Omental fat pad (tissue), 4 donors: ENCODE results near the gene NINJ1. TPM values are rescaled to one million over a fixed set of nuclear protein-coding genes. Genes with fewer than 3 reads are reported as not detected.

Source experiments
- ATAC-seq: fragments of 150-250 bp; one replicate; pipeline ENCODE4 v1.9.1; 2016; ENCODE audit warnings: mild to moderate bottlenecking, moderate library complexity; ENCODE audit not compliant: low FRiP score
- DNase-seq: peaks from one replicate; pipeline ENCODE4 v3.0.0-alpha.2; 2019; ENCODE audit warnings: low spot score
- CTCF ChIP-seq, 3 donors: fragments of 450-650 bp; IDR thresholded peaks; one replicate each; pipeline ENCODE4 v1.5.1; 2016 to 2017; ENCODE audit warnings: antibody characterized with exemption in 3 of 3, mild to moderate bottlenecking in 3 of 3, moderate library complexity in 2 of 3
- total RNA-seq, 4 donors: library from RNA; depleted of rRNA; stranded (reverse); fragments of >200 nt; gene quantifications; one replicate each; pipeline ENCODE4 v1.1.0, GENCODE V29; 2016

Gene NINJ1
- total RNA-seq, 4 donors from 2014 or later = 63.3 to 137 (median 104) TPM

GRCh38 chr9:93079371-93079770 lies 54.7 kb downstream of the NINJ1 start:
- no peak for TF ChIP-seq CTCF (IDR thresholded peaks at IDR 0.05)
- peak; percentile 9 for DNase-seq
- ATAC-seq = no peak

- no peak for TF ChIP-seq CTCF (IDR thresholded peaks at IDR 0.05)
- no peak for DNase-seq
Measured at GRCh38 chr9:93077811-93078210, 56.2 kb downstream of the NINJ1 start.

DNA sequence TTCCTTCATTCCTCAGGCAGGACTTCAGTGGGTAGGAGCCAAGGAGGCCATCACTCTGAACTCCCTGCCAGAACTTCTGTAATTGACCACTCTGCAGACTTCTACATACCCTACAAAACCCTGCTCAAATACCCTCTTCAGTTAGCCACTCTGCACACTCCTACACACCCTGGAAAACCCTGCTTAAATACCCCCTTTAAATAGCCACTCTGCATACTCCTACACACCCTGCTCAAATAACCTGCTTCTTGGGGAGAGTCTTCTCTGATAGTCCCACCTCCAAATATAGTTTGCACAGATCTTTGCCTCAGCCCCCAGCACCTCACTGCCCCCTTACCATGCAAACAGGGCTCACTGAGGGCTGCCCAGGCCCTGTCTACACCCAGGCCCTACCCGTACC lies 56.7 kb downstream of the NINJ1 start:
- ATAC-seq (no peak), DNase-seq (no peak)
- no peak for TF ChIP-seq CTCF (IDR thresholded peaks at IDR 0.05)

More at GRCh38 chr9:93077811-93078210, 56.2 kb downstream of the NINJ1 start:
- ATAC-seq = no peak

GRCh38 chr9:93076792-93077128 lies 57.3 kb downstream of the NINJ1 start:
- ATAC-seq (no peak), DNase-seq (no peak)
- no peak for TF ChIP-seq CTCF (IDR thresholded peaks at IDR 0.05)

DNA sequence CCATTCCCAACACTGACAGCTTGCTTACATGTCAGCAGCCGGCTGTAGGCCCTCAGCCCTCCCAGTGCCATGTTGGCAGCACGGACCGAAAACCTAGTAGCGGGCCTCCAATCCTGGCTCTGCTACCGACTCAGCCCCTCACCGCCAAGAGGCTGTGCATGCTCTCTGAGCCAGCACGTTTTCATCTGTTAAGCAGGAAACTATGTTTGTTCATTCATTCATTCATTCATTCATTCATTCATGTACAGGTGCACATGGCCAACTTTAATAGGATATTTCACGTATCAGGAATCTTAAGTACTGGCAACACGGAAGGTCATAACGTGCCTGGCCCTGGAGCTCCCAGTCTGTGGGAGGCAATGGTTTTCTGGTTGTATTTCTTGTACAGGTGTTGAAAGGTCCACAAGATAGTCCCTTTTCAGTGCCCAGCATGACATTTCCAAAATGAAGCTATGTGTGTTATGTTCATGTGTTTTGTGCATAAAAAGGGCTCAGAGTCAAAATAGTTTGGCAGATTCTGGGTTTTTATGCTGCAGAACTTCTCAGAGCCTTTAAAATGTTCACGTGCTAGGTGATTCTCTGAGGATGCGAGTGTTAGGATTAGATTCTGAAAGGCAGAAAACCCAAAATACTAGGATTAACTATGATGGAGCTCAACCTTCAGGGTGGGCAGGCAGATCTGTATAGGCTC lies 57.8 kb downstream of the NINJ1 start:
- ATAC-seq = no peak
- no peak for DNase-seq
- no peak for TF ChIP-seq CTCF (IDR thresholded peaks at IDR 0.05)

DNA sequence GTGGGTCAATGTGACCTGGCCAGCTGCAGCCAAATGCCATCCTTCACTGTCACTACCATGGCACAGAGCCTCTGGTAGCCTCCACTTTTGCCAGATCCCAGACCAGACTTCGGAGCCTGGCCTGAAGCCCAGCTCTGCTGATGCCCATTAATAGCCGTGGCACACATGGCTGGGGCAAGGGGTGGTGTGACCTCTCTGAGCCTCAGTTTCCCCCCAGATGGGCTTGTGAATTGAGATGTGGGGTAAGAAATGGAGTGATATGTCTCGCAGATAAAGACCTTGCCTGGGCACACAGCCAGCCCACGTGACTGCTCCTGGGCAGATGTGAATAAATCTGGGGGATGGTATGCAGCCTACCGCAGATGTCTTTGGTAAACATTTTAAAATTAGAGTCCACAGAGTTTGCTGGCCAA lies 61.7 kb downstream of the NINJ1 start:
- no peak for ATAC-seq
- DNase-seq = peak; percentile 45
- no peak for TF ChIP-seq CTCF (IDR thresholded peaks at IDR 0.05)

Other genes with a start within 250 kb of the NINJ1 start
- 10 to 100 TPM in 2 of 4 donors, 1 to 10 TPM in 2; 5.4 to 26.5 (median 8.9) TPM for gene FGD3, start 186.7 kb downstream of the NINJ1 start, total RNA-seq
- gene SUSD3, start 75.5 kb downstream of the NINJ1 start, total RNA-seq = 10 to 100 TPM in 2 of 4 donors, 1 to 10 TPM in 2; 6.8 to 24.2 (median 12.8) TPM
- gene CARD19, start 38.0 kb downstream of the NINJ1 start, total RNA-seq = 10 to 100 TPM; 45.7 to 76.5 (median 57.9) TPM
- gene WNK2, start 49.9 kb upstream of the NINJ1 start, total RNA-seq = 1 to 10 TPM in 1 of 4 donors, under 1 TPM in 3; 0.28 to 1.7 (median 0.47) TPM